H1 (cell line): Measurements from ENCODE around the gene STK11. TPM values are rescaled to one million over a fixed set of nuclear protein-coding genes. Genes with fewer than 3 reads are reported as not detected.

ENCODE experiments used
- CTCF ChIA-PET: fragments of 300-600 bp; sonication (Branson Sonifier 250); formaldehyde crosslinking; loops from one replicate; lab custom pipeline; 2021; ENCODE audit not compliant: partially characterized antibody; lab: Charles Lee
- POLR2A ChIA-PET: fragments of 300-600 bp; sonication (Branson Sonifier 250); formaldehyde crosslinking; loops from one replicate; lab custom pipeline; 2021; ENCODE audit warnings: inconsistent platforms; ENCODE audit not compliant: partially characterized antibody; lab: Charles Lee
- DNase-seq, 2 experiments: peaks; one replicate each; pipeline versions ENCODE4 v3.0.0 to v3.0.0-alpha.2; 2010 to 2022; ENCODE audit warnings: low spot score in 2 of 2, low read depth in 1 of 2, mixed read lengths in 1 of 2
- FAIRE-seq: peaks from 2 replicates; lab custom pipeline; 2011; peaks lifted over from hg19 to GRCh38; lab: Jason Lieb, UNC
- H2AFZ ChIP-seq: 2 replicates; pipeline ENCODE4 v1.8.1; 2012; ENCODE audit warnings: low read length, inconsistent platforms
- H2AK5ac ChIP-seq: 2 replicates; pipeline ENCODE4 v1.6.1; 2013; ENCODE audit warnings: low read depth, low read length
- H2BK120ac ChIP-seq: replicated peaks from 2 replicates; pipeline ENCODE3; 2013; ENCODE audit warnings: low read depth, low read length, inconsistent platforms
- H2BK12ac ChIP-seq: 2 replicates; pipeline ENCODE4 v1.6.1; 2013; ENCODE audit warnings: low read depth, low read length
- H2BK15ac ChIP-seq: 2 replicates; pipeline ENCODE4 v1.6.1; 2013; ENCODE audit warnings: low read length
- H2BK20ac ChIP-seq: 2 replicates; pipeline ENCODE4 v1.6.1; 2013; ENCODE audit warnings: low read length
- H2BK5ac ChIP-seq: 2 replicates; pipeline ENCODE4 v1.6.1; 2013; ENCODE audit warnings: low read depth, low read length
- H3K14ac ChIP-seq: 2 replicates; pipeline ENCODE4 v1.6.1; 2013; ENCODE audit warnings: inconsistent platforms; ENCODE audit not compliant: insufficient read length
- H3K18ac ChIP-seq: 2 replicates; pipeline ENCODE4 v1.6.1; 2013; ENCODE audit warnings: low read length; ENCODE audit errors: extremely low read depth
- H3K23ac ChIP-seq: 2 replicates; pipeline ENCODE4 v1.6.1; 2013; ENCODE audit warnings: inconsistent platforms; ENCODE audit not compliant: insufficient read length
- H3K23me2 ChIP-seq: 2 replicates; pipeline ENCODE4 v1.6.1; 2013; ENCODE audit warnings: low read depth, low read length
- H3K27ac ChIP-seq: 2 replicates; pipeline ENCODE4 v1.6.1; 2011; ENCODE audit warnings: low read depth, low read length, inconsistent platforms
- H3K27me3 ChIP-seq, 4 experiments: replicated peaks in 1 of 4; 1 replicate in 1 of 4; 2 replicates in 3 of 4; pipeline versions ENCODE4 v1.6.1 to v1.8.1; 2011 to 2013; ENCODE audit warnings: low read length in 3 of 4, mild to moderate bottlenecking in 3 of 4, inconsistent platforms in 2 of 4, mixed read lengths in 2 of 4, moderate library complexity in 1 of 4; ENCODE audit not compliant: control insufficient read depth in 3 of 4, insufficient read depth in 3 of 4; ENCODE audit errors: extremely low read depth in 1 of 4
- H3K36me3 ChIP-seq, 4 experiments: 2 replicates each; pipeline versions ENCODE4 v1.6.1 to v1.8.1; 2011 to 2013; ENCODE audit warnings: mild to moderate bottlenecking in 4 of 4, low read length in 3 of 4, moderate library complexity in 2 of 4, control low read depth in 1 of 4, inconsistent platforms in 1 of 4; ENCODE audit not compliant: insufficient read depth in 4 of 4, control insufficient read depth in 2 of 4
- H3K4ac ChIP-seq: replicated peaks from 2 replicates; pipeline ENCODE3; 2013; ENCODE audit warnings: low read length, low read depth, mixed read lengths, inconsistent platforms; ENCODE audit not compliant: insufficient read length
- H3K4me1 ChIP-seq, 4 experiments: replicated peaks in 1 of 4; 1 replicate in 1 of 4; 2 replicates in 3 of 4; pipeline versions ENCODE4 v1.6.1 to v1.8.1; 2011 to 2013; ENCODE audit warnings: low read length in 3 of 4, inconsistent platforms in 2 of 4, mixed read lengths in 1 of 4; ENCODE audit not compliant: insufficient read depth in 4 of 4, control insufficient read depth in 3 of 4
- H3K4me2 ChIP-seq, 2 experiments: 2 replicates each; pipeline versions ENCODE4 v1.6.1 to v1.8.1; 2011 to 2013; ENCODE audit warnings: low read depth in 2 of 2, low read length in 2 of 2, control low read depth in 1 of 2, inconsistent platforms in 1 of 2, mild to moderate bottlenecking in 1 of 2; ENCODE audit not compliant: insufficient read depth in 1 of 2
- H3K4me3 ChIP-seq, 4 experiments: fragments of 200-600, 300-600 bp in 1 of 4; sonication (generic), shearing (Covaris generic), sonication (Bioruptor Twin) in 1 of 4; 2 replicates each; pipeline versions ENCODE4 v1.5.1 to v1.8.1; 2011 to 2016; ENCODE audit warnings: low read length in 4 of 4, low read depth in 3 of 4, control low read depth in 2 of 4, inconsistent platforms in 2 of 4, mild to moderate bottlenecking in 2 of 4, mixed read lengths in 1 of 4, moderate library complexity in 1 of 4; ENCODE audit not compliant: insufficient read depth in 2 of 4; ENCODE audit errors: extremely low read depth in 1 of 4
- H3K56ac ChIP-seq: replicated peaks from 2 replicates; pipeline ENCODE3; 2013; ENCODE audit warnings: low read depth, mild to moderate bottlenecking, mixed read lengths, low read length, inconsistent platforms; ENCODE audit not compliant: insufficient read length
- H3K79me1 ChIP-seq: 2 replicates; pipeline ENCODE4 v1.6.1; 2013; ENCODE audit warnings: low read depth, low read length, control low read depth
- H3K79me2 ChIP-seq, 2 experiments: 2 replicates each; pipeline versions ENCODE4 v1.6.1 to v1.8.1; 2012 to 2013; ENCODE audit warnings: low read length in 2 of 2, mild to moderate bottlenecking in 2 of 2, inconsistent platforms in 1 of 2; ENCODE audit not compliant: insufficient read depth in 2 of 2, control insufficient read depth in 1 of 2
- H3K9ac ChIP-seq, 4 experiments: replicated peaks in 1 of 4; 1 replicate in 1 of 4; 2 replicates in 3 of 4; pipeline versions ENCODE4 v1.6.1 to v1.8.1; 2011 to 2013; ENCODE audit warnings: low read depth in 3 of 4, low read length in 3 of 4, control low read depth in 2 of 4, mild to moderate bottlenecking in 2 of 4, moderate library complexity in 2 of 4, inconsistent platforms in 1 of 4; ENCODE audit errors: extremely low read depth in 1 of 4
- H3K9me3 ChIP-seq, 2 experiments: 2 replicates each; pipeline versions ENCODE4 v1.6.1 to v1.8.1; 2012 to 2013; ENCODE audit warnings: mild to moderate bottlenecking in 2 of 2, moderate library complexity in 2 of 2, control low read depth in 1 of 2, inconsistent platforms in 1 of 2, low read depth in 1 of 2, low read length in 1 of 2, mixed read lengths in 1 of 2; ENCODE audit not compliant: insufficient read depth in 2 of 2
- H4K20me1 ChIP-seq, 2 experiments: replicated peaks in 1 of 2; 2 replicates each; pipeline versions ENCODE3 to v1.8.1; 2011 to 2013; ENCODE audit warnings: inconsistent platforms in 2 of 2, low read length in 2 of 2, mild to moderate bottlenecking in 1 of 2; ENCODE audit not compliant: insufficient read depth in 2 of 2, control insufficient read depth in 1 of 2
- H4K5ac ChIP-seq: 2 replicates; pipeline ENCODE4 v1.6.1; 2013; ENCODE audit warnings: low read length, low read depth, mixed read lengths, inconsistent platforms; ENCODE audit not compliant: insufficient read length
- H4K8ac ChIP-seq: 2 replicates; pipeline ENCODE4 v1.8.0; 2013; ENCODE audit warnings: mild to moderate bottlenecking, moderate library complexity, low read length, inconsistent platforms; ENCODE audit not compliant: insufficient read depth; ENCODE audit errors: extremely low read depth
- H4K91ac ChIP-seq: replicated peaks from 2 replicates; pipeline ENCODE3; 2013; ENCODE audit warnings: low read length, mixed read lengths, inconsistent platforms; ENCODE audit not compliant: insufficient read length
- CTBP2 ChIP-seq: IDR thresholded peaks from 2 replicates; pipeline ENCODE4 v1.7.0; 2011; ENCODE audit warnings: borderline replicate concordance, mild to moderate bottlenecking, moderate library complexity, mixed read lengths, low read length; ENCODE audit not compliant: insufficient read depth, insufficient read length
- KDM4A ChIP-seq: IDR thresholded peaks from one replicate; pipeline ENCODE4 v1.7.1; 2012; ENCODE audit warnings: low read depth, mild to moderate bottlenecking, moderate library complexity, low read length, inconsistent platforms; ENCODE audit not compliant: severe bottlenecking
- NANOG ChIP-seq: IDR thresholded peaks from 2 replicates; pipeline ENCODE4 v1.6.1; 2011; ENCODE audit warnings: low read length, low read depth, mild to moderate bottlenecking, inconsistent platforms; ENCODE audit not compliant: insufficient read depth, poor library complexity, severe bottlenecking
- RAD21 ChIP-seq, 2 experiments: IDR thresholded peaks in 1 of 2; conservative IDR thresholded peaks in 1 of 2; 2 replicates each; pipeline ENCODE4 v1.6.1; 2011; ENCODE audit warnings: low read depth in 2 of 2, low read length in 2 of 2, improper control_type of control experiment in 1 of 2, inconsistent platforms in 1 of 2, mild to moderate bottlenecking in 1 of 2, moderate library complexity in 1 of 2
- RBBP5 ChIP-seq: IDR thresholded peaks from 2 replicates; pipeline ENCODE4 v1.7.1; 2012; ENCODE audit warnings: low read depth, mild to moderate bottlenecking, inconsistent platforms, low read length, moderate library complexity, borderline replicate concordance
- RFX5 ChIP-seq: IDR thresholded peaks from 2 replicates; pipeline ENCODE4 v1.6.1; 2011; ENCODE audit warnings: low read depth, low read length, improper control_type of control experiment, borderline replicate concordance
- SAP30 ChIP-seq: fragments of 300-600 bp; sonication (generic); IDR thresholded peaks from 2 replicates; pipeline ENCODE4 v1.7.1; 2012; ENCODE audit warnings: low read length, moderate library complexity, mild to moderate bottlenecking, inconsistent platforms; ENCODE audit not compliant: insufficient read depth, insufficient replicate concordance
- SRF ChIP-seq: IDR thresholded peaks from 2 replicates; pipeline ENCODE4 v1.6.1; 2011; ENCODE audit warnings: mild to moderate bottlenecking, low read depth, low read length, moderate library complexity
- YY1 ChIP-seq: IDR thresholded peaks from 2 replicates; pipeline ENCODE4 v1.6.1; 2011; ENCODE audit warnings: low read depth, mild to moderate bottlenecking, low read length
- WGBS, 2 experiments: shearing (Covaris generic) in 1 of 2; methylation state at CpG; one replicate each; pipeline versions ENCODE4 v1.1.6 to v1.1.7; 2013 to 2015; ENCODE audit warnings: low lambda C conversion rate in 2 of 2, mixed read lengths in 2 of 2, inconsistent platforms in 1 of 2, low coverage in 1 of 2, missing lambda C conversion rate in 1 of 2; ENCODE audit not compliant: insufficient replicate concordance in 2 of 2, insufficient coverage in 1 of 2, insufficient read length in 1 of 2; ENCODE audit errors: extremely low coverage in 1 of 2, missing lambda C conversion rate in 1 of 2; 5-methylcytosine and 5-hydroxymethylcytosine counted together
- polyA plus RNA-seq, 7 experiments: library from polyadenylated mRNA; depleted of rRNA in 3 of 7; stranded (reverse) in 5 of 7; unstranded in 2 of 7; fragments of >200 nt in 5 of 7; fragments of 200-250 nt in 2 of 7; gene quantifications; 1 replicate in 5 of 7; 2 replicates in 1 of 7; 4 replicates in 1 of 7; pipeline versions ENCODE4 v1.2.1 to v1.2.3, GENCODE V29; 2011 to 2013; ENCODE audit warnings: missing spikeins in 2 of 7, mixed read lengths in 2 of 7
- total RNA-seq: library from RNA; stranded (reverse); fragmentation: NEBNext Ultra II Directional; extraction: Animal tissue kit (Norgen Biotek cat#: 25700); gene quantifications from 2 replicates; pipeline ENCODE4 v1.2.1, GENCODE V29; 2021

Gene STK11
- total and polyA plus RNA-seq, 2 of the 8 experiments (the other 6 are each of a cell fraction or from before 2014, with no cell fraction given), result 45.3 to 70.7 TPM

GRCh38 chr19:1173159-1173844, 32.3 kb upstream of the STK11 start:
- Histone ChIP-seq H2AFZ (no peak overlapping the region), H4K5ac (peak overlapping the region; percentile 78), H3K18ac (peak overlapping the region; percentile 71; the same call in 1 of the 2 replicates), H3K27me3 (no peaks in the 10 kb centered on the region; a peak in 1 of 7 replicates), H3K23ac (no peak overlapping the region), H2AK5ac (no peak overlapping the region), H3K9ac (peak overlapping the region; percentile 48 to 64 (median 53); a peak in 6 of 7 replicates), H4K8ac (peak overlapping the region; percentile 42; the same call in 1 of the 2 replicates), H2BK120ac (no peak overlapping the region), H3K27ac (peak overlapping the region; percentile 53; the same call in 1 of the 2 replicates), H3K56ac (peak overlapping the region; percentile 69), H2BK20ac (no peak overlapping the region), H3K23me2 (peaks cover 14% of the 10 kb centered on the region), H3K9me3 (no peaks in the 10 kb centered on the region), H3K14ac (no peak overlapping the region), H3K4me1 (peaks cover 0 to 27% (median 16%) of the 10 kb centered on the region in 4 experiments; a peak in 5 of 7 replicates), H2BK5ac (peak overlapping the region; percentile 71; the same call in 1 of the 2 replicates), H3K36me3 (peaks cover 0 to 2% (median 0%) of the 10 kb centered on the region in 4 experiments; a peak in 1 of 8 replicates), H4K91ac (peak overlapping the region; percentile 84), H4K20me1 (peaks cover 0 to 19% of the 10 kb centered on the region in 2 experiments), H2BK15ac (0 out of 2 replicates have a peak overlapping the region, but pooled peaks have one; percentile 46), H3K4me2 (peak overlapping the region; percentile 72 to 86), H3K4me3 (peak overlapping the region; percentile 72 to 100 (median 78)), H3K4ac (peak overlapping the region; percentile 53), H2BK12ac (no peak overlapping the region), H3K79me2 (peaks cover 10 to 52% of the 10 kb centered on the region in 2 experiments), H3K79me1 (peaks cover 31% of the 10 kb centered on the region)
- ChIA-PET POLR2A (interaction anchor here (0.6 kb wide), 1 partner anchor 37 kb away, joined by 5 read pairs; no protein-coding TSS in a partner anchor), CTCF (interaction anchor here (3.7 kb wide), 1 partner anchor 60 kb away, joined by 17 read pairs; no protein-coding TSS in a partner anchor)
- DNase-seq (no peak), FAIRE-seq (no peak)
- 1% methylated on average over 17 of the region's 47 CpGs; no CpG with 5 or more reads in 1 of the 2 experiments for WGBS, 2 experiments
- TF ChIP-seq CTBP2 (no peak), RAD21 (IDR thresholded peaks at IDR 0.05 in 1 of 2, conservative IDR thresholded peaks at IDR 0.05 in 1 of 2; ENCODE audit: low read depth in 2 of 2, low read length in 2 of 2) (no peak), SRF (no peak), NANOG (no peak), RFX5 (no peak), KDM4A (peak; percentile 39), SAP30 (peak; percentile 47), RBBP5 (0 out of 2 replicates have a peak, but pooled peaks have one; percentile 45), YY1 (no peak)
